ENCODE measurements around the gene CAMK2N2.

The CAMK2N2 gene

DNA sequence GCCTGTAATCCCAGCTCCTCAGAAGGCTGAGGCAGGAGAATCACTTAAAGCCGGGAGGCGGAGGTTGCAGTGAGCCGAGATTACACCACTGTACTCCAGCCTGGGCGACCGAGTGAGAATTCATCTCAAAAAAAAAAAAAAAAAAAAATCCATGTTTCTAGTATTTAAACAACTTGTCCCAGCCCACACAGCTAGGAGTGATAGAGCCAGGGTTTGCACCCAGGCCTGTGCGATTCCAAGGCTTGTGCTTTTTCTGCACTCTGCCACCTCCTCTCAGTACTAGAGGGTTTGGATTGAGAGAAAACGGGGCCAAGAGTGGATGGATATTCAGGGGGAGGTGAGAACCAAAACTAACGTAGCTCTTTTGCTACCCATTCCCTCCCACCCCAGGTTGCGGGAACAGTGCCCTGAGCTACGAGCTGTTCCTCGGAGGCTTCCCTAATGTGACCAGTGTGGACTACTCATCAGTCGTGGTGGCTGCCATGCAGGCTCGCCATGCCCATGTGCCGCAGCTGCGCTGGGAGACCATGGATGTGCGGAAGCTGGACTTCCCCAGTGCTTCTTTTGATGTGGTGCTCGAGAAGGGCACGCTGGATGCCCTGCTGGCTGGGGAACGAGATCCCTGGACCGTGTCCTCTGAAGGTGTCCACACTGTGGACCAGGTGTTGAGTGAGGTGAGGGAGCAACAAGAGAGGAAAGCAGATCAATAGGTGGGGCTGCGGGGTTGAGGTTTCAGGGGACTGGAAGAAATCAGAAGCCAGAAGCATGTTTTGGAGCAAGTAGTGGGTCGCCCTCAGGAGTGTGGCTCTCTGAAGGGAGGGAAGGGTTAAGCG, 4.1 kb downstream of the CAMK2N2 start:
- H3K4me3 ChIP-seq (ENCODE audit: low read depth, low read length): no peak overlapping the region
- TF ChIP-seq, protein P1, sequence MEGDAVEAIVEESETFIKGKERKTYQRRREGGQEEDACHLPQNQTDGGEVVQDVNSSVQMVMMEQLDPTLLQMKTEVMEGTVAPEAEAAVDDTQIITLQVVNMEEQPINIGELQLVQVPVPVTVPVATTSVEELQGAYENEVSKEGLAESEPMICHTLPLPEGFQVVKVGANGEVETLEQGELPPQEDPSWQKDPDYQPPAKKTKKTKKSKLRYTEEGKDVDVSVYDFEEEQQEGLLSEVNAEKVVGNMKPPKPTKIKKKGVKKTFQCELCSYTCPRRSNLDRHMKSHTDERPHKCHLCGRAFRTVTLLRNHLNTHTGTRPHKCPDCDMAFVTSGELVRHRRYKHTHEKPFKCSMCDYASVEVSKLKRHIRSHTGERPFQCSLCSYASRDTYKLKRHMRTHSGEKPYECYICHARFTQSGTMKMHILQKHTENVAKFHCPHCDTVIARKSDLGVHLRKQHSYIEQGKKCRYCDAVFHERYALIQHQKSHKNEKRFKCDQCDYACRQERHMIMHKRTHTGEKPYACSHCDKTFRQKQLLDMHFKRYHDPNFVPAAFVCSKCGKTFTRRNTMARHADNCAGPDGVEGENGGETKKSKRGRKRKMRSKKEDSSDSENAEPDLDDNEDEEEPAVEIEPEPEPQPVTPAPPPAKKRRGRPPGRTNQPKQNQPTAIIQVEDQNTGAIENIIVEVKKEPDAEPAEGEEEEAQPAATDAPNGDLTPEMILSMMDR (IDR thresholded peaks at IDR 0.05; ENCODE audit: low read depth, low read length, missing control alignments): no peak
- DNase-seq (ENCODE audit: low read depth): no peak
- in situ Hi-C loops (cut with HindIII; ENCODE audit: low sequenced_read_pairs): no loop called here

DNA sequence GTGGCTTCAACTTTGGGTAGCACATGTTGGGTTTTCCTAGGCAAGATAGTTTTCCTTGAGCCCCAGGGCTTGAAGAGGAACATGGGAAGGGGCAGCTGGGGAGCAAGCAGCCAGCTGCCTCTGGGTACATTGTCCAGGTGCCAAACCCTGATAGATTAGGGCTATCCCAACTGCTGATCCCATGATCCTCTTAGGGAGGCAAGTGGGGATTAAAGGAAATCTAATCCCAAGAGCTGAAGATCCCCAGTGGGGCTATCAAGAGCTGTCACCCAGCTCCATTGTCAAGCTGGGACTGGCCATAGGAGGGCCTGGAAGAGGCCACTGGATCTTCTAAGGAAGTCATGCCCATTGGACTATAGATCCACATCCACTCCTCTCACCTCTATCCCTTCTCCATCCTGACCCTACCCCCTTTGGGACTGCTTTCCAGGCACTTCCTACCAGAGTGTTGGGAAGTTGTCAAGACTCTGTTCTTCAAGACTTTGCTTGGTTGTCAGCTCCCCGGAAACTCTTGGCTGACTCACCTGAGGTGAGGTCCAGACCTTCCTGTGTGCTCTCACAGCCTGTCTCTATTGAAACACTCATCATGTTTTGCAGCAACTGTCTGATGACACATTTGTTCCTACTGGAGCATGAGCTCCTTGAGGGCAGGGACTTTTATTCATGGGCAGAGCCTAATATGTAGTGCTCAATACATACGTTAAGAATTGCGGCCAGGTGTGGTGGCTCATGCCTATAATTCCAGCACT, 5.9 kb downstream of the CAMK2N2 start:
- in situ Hi-C loops (cut with HindIII; ENCODE audit: low sequenced_read_pairs): no loop called here
- H3K4me3 ChIP-seq (ENCODE audit: low read depth, low read length): no peak overlapping the region
- no peak for DNase-seq (ENCODE audit: low read depth)
- TF ChIP-seq, protein P1 (IDR thresholded peaks at IDR 0.05; ENCODE audit: low read depth, low read length, missing control alignments): no peak

DNA sequence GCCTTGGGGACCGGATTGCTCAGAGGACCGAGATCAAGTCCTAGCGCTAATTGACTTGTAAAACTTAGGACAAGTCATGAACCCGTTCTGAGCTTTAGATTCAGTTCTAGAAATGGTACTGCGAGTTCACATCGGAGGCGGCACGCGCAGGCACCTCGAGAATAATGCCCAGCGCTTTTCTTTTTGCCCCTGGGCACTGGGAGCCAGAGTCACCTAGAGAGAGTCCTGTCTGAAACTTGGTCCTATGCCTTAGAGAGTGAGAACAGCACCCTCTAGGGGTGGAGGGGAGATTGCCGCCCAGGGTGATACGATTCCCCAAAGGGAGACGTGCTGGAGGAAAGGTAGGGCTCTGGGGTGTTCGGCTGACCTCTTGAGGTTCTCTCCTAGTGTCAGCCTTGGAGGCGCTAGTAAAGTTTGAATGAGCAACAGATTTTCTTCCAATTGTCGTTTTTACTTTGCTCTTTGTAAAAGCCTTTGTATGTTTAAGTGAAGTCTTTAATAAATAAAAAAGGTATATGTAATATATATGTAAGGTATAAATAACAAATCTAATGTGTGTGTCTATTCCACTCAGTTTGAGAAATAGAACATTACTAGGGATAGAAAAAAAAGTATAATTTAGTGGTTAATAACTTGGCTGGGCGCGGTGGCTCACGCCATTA, 11.1 kb downstream of the CAMK2N2 start:
- TF ChIP-seq, protein P1 (IDR thresholded peaks at IDR 0.05; ENCODE audit: low read depth, low read length, missing control alignments): peak; percentile 97
- H3K4me3 ChIP-seq (ENCODE audit: low read depth, low read length): peak overlapping the region; percentile 95
- DNase-seq (ENCODE audit: low read depth): peak; percentile 72
- in situ Hi-C loops (cut with HindIII; ENCODE audit: low sequenced_read_pairs): no loop called here

DNA sequence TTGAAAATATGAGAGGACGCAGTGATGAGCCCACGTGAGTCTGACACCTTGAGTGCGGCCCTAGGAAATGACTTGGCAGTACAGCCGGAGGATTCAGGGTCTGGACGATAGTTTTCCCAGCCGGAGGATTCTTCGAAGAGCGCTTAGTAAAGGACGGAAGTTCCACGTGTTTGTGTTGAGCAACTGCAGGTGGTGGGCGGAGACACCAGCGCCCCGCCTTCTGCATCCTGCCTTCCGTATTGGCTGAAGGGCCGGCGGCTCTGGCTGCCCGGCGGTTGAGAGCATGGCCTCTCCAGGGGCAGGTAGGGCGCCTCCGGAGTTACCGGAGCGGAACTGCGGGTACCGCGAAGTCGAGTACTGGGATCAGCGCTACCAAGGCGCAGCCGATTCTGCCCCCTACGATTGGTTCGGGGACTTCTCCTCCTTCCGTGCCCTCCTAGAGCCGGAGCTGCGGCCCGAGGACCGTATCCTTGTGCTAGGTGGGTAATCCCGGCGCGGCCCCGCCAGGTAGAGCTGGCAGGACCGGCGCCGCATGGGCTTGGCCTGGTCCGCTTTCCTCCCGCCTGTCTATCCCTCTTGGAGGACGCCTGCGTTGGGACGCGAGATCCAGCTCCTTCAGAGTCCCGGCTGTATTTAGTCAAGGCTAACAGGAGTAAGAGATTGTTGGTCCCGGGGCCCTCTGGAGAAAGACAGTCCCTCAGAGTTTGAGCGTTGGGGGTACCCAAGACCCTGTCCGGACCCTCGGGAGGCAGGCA, 11.8 kb downstream of the CAMK2N2 start, which contains the start of gene EEF1AKMT4:
Gene EEF1AKMT4, plus strand, starts transcription at position 261 of the 755 bp plus-strand sequence. Its CDS starts 23 bp downstream, at position 284.
- TF ChIP-seq, protein P1 (IDR thresholded peaks at IDR 0.05; ENCODE audit: low read depth, low read length, missing control alignments): peak; percentile 51

DNA sequence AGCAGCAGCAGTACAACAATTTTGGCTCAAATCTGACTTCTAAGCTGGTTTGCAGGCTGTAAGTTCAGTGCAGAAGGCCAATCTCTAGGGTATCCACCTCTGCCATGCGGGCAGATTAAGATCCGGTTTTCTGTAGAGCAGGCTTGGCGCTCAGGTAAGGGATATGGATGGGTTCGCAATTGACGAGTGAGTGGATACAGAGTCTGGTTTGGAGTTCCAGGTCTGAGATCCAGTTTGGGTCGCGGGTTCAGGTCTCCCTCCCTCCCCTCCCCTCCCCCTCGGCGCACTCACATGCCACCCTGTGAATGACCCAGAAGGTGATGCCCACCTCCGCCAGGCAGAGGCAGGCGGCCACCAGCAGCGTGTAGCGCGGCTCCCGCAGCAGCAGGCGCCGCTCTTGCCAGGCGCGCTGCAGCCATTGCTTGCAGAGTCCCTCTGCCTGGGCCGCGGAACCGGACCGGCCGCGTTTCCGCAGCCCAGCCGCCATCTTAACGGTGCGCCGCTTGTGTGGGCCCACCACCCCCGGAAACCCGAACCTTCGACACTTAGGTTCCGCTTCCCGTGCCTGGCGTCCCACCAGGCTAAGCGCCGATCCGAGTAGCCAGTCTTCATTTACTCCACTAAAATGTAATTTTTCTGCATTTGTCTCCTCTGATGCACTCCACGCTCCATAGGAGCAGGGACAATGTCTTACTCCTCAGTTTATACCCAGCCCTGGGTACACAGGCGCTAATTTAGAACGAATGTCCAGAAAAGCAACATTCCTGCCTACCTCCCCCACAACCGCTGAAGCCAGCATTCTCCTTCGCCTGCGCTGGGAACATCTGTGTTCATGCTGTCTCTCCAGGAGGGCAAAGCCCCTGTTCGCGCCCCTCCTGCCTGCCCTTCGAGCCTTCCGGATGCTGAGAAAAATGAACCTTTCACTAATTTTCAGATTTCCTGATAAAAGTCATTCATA, 12.6 kb downstream of the CAMK2N2 start, which contains the start of gene ALG3:
Gene ALG3, minus strand, starts transcription at position 509 of the 958 bp plus-strand sequence. Its CDS starts 22 bp downstream, at position 487.
- peak; percentile 78 for DNase-seq (ENCODE audit: low read depth)
- H3K4me3 ChIP-seq (ENCODE audit: low read depth, low read length): peak within 1 kb of the TSS; percentile 95
- TF ChIP-seq, protein P1 (IDR thresholded peaks at IDR 0.05; ENCODE audit: low read depth, low read length, missing control alignments): no peak
- in situ Hi-C loops (cut with HindIII; ENCODE audit: low sequenced_read_pairs): loop anchor here (25.0 kb wide), 1 partner anchor 361 kb away; the partner anchor contains the start of gene PARL

More for the DNA sequence above, 11.8 kb downstream of the CAMK2N2 start, which contains the start of gene EEF1AKMT4:
- H3K4me3 ChIP-seq (ENCODE audit: low read depth, low read length): peak within 1 kb of the TSS; percentile 95
- in situ Hi-C loops (cut with HindIII; ENCODE audit: low sequenced_read_pairs): loop anchor here (25.0 kb wide), 1 partner anchor 362 kb away; the partner anchor contains the start of gene PARL
- DNase-seq (ENCODE audit: low read depth): peak; percentile 95

Data from astrocyte of the cerebellum (primary cell).